ENCODE results near the gene NELFB.

Gene NELFB

DNA sequence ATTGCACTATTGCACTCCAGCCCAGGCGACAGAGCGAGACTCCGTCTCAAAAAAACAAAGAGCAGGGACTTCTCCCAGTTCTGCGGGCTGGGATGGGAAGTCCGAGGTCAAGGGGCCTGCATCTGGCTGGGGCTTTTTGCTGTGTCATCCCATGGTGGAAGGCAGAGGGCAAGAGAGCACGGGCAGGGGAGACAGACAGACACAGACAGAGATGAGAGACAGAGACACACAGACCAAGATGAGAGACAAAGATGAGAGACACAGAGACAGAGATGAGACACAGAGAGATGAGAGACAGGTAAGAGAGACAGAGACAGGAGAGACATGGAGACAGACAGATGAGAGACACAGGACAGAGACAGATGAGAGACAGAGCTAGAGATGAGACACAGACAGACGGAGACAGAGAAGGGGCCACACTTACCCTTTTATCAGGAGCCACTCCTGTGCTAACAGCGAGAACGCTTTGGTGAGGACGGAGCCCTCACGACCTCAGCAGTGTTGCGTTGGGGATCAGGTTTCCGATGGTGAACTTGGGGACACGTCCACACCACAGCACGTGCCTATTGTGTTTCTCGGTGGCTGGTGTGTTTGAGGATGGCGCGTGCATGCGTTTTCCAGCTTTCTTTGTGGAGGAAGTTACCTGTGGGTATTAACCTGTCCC, 13.5 kb downstream of the NELFB start:
- DNase-seq: no peak

DNA sequence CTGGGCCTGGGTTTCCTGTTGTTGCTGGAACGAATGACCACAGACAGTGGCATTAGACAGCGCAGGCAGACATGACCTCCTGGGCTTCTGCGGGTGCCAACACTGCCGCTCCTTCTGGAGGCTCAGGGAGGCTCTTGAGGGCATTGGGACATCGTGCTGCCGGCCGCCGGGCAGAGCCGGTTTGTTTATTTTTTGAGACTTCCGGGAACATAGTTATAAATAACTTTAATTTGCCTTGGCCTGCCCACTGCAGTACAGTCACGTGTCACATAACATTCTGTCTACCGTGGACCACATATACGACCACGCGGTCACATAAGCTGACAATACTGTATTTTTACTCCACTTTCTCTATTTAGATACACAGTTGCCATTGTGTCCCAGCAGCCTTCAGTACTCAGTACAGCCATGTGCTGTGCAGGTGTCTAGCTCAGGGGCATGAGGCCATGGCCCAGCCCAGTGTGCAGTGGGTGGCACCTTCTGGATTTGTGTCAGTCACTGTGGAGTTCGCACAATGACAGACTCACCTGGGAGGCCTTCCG, 14.2 kb downstream of the NELFB start:
- no peak for DNase-seq

DNA sequence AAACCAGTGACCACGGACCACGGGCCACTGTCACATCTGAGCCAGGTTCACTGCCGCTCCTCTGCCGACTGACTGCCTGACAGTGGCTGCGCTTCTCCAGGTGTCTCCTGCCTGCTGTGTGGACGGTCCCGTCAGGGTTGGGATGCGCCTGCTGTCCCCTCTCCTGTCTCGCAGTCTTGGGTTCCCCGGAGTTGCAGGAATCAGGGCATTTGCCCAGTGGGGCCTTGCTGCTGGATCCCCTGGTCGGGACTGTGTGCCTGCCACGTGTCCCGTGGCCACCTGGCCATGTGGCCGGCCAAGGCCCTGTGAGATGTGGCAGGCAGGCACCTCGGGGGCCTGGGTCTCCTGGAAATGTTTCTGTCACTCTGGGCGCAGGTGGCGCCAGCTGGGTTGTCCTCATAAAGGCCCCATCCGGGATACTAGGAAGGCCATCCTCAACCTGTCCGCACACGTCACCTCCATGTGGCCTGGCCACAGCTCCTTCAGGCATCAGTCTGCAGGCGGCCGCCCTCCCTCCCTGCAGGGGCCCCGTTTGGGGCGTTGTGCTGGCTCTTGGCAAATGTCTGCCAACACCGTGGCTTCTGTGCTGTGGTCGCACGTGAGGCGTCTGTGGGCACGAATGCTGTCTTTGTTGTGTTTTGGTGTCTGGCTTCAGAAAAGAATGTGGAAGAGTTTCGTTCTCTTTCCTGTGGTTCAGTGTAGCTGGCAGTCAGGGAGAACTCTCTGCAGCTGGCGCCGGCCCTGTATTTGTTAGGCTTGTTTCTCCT, 16.0 kb downstream of the NELFB start:
- DNase-seq: peak in 1 of 2 donors; percentile 31

DNA sequence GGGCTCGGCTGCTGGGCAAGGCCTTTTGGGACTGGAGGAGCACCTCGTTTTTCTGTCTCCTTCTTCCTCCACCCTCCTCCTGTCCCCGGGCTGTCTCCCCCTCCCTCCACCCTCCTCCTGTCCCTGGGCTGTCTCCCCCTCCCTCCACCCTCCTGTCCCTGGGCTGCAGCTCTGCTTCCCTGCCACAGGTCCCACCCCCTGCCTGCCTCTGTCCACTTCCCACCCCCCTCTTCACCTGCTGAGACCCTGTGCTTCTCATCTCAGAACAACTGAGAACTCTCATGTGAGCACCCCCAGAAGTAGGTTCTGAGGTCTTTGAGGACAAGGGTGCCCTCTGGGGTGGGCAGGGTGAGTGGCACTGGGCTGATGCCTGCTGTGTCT, 16.6 kb downstream of the NELFB start:
- DNase-seq: no peak

DNA sequence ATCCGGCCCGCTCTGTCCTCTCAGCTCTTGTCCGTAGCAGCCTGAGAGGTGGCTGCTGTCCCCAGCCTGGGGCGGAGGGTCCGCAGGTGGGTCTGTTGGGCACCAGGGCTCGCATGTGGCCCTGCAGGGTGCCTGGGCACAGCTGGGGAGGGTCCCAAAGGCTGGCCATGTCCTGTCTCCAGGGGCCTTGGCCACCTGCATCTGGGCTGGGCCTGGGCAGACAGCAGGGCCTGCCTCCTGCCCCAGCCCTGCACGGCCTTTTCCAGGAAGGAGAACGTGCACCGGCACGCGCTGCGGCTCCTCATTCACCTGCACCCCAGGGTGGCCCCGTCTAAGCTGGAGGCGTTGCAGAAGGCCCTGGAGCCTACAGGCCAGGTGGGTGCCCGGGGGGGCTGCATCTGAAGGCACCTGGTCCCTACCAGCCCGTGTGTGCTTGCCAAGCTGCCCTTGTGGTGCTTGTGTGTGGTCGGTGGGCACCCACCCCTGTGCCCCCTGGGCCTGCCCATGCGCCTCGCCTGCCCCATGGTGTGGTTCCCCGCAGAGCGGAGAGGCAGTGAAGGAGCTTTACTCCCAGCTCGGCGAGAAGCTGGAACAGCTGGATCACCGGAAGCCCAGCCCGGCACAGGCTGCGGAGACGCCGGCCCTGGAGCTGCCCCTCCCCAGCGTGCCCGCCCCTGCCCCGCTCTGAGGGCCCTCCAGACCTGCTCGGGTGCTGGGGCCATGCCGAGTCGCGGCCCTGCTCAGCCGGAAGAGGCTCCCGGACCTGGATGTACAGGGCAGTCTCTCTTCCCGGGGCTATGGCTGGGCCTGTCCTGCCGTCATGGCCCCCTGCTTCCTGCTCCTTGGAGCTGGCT, 17.3 kb downstream of the NELFB start:
- no peak for DNase-seq

DNA sequence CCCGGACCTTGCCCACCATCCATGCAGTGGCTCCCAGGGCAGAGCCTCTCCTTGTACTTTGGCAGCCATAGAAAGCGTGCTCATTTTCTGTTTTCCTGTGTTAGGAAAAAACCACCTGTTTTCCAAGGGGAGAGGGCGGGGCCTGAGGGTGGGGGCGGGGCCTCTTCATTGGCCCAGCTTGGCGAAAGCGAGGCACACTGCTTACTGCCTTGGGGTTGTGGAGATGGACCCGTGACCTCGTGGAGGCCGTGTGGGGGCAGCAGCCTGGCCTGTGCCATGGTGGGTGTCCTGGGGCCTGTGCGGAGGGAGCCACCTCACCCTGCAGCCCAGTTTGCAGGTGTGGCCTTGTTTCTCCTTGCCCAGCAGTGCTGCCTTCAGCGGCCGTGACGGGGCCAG, 18.0 kb downstream of the NELFB start:
- no peak for DNase-seq

DNA sequence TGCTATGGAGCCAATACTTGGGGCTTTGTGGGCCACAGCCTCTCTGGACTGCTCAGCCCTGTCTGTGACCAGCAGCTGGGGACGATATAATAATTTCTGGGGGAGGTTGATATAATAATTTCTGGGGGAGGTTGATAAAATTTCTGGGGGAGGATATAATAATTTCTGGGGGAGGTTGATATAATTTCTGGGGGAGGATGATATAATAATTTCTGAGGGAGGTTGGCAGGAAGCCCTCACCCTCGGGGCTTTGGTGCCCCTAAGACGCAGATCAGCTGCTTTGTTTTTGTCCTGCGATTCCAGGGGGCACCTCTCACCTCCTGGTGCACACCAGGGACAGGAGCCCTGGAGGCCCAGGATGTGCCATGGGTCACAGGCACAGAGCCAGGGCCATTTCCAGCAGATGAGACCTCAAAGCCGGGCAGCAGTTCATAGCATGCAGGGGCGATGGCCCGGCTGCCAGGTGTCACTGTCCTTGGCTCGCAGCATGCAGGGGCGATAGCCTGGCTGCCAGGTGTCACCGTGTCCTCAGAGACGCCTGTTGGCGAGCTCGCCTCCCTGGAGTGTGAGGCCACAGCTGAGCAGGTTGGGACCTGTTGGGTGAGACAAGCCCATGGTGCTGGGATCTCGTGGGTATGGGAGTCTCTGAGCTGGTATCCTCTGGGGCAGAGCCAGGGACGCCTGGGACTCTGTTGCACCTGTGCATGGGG, 18.6 kb downstream of the NELFB start:
- no peak for DNase-seq

DNA sequence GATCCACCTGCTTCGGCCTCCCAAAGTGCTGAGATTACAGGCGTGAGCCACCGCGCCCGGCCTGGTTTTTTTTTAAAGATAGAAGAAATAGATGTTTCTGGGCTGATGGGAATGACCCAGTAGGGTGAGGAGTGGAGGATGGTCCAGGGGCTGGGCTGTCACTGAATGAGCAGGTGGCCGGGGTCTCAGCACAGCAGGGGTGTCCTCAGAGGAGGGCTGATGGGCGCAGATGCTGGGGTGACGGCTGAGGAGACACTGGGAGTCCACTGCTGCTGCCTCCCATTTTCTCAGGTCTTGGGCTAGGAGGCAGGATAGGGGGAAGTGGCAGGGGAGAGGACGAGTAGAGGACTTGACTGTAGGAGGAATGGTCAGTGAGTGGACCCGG, 20.1 kb downstream of the NELFB start:
- no peak for DNase-seq

DNA sequence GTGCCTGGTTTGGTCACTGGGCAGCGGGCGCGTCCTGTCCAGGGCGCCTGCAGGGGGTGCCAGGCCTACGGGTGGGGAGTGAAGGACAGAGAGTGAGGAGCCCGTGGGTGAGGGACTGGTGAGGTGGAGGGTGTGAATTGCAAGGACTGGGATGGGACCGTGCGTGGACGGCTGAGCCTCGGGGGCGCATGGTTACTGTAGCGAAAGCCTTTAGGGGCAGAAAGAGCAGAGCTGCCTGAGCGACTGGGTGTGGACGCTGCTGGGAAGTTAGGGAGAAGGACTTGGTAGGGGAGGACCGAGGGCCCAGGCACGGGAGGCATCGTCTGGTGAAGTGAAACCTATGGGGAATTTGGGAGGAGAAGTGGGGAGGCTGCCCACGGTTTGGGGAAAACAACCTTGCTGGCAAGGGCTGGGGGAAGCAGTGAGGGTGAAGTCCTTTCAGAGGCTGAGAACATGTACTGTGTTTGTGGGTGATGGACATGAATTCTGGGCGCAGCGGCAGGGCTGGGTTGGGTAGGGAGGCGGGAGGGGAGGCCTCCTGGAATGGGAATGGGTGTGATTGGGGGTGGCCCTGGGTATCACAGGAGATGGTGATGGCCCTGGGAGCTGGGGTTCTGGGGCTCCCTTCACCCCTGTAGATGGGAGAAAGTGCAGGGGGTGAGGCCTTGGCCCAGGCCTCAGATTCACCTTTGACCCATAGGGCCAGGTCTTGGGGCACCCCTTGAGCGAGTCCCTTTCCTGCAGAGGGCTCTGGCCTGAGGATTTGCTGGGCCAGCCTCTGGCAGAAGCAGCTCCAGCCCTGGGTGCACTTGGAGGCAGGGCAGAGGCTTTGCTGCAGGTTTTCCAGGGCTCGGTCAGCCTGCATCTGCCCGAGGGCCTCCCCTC, 20.7 kb downstream of the NELFB start:
- no peak for DNase-seq

DNA sequence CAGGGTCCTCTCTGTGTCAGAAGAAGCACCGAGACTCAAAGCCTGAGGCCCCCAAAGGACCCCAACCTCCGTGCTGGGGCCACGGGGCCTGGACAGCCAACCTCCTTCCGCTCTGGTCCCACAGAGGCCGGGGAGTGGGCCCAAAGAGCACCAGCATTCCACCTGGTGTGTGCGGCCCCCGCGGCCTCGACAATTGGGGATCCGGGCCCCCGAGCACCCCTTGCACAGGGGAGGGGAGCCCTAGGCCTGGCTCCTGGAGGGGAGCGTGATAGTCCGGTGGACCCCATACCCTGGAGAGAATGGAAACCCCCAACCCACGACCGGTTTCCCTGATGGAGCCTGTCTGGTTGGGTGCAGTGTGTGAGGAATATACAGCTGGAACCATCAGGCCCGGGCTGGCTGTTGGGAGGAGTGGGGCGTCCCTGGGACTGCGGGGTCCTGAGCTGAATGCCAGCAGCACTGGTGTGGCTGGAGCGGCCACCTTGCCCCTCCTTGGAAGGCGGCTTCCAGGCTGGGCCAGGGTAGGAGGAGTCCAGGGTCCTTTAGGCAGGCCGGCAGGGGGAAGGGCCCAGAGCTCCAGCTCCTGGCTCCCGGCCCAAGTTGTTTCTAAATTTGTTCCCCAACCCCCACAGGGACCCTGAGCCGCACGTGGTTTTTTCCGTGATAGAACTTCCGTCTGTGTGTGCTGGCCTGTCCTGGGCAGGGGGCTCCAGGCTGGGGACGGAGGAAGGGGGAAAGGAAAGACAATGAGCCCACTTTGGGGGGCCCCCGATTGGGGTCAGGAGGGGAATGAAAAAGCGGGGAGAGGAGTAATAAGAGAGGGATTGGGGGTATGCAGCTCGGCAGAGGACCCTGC, 21.6 kb downstream of the NELFB start:
- DNase-seq: no peak

DNA sequence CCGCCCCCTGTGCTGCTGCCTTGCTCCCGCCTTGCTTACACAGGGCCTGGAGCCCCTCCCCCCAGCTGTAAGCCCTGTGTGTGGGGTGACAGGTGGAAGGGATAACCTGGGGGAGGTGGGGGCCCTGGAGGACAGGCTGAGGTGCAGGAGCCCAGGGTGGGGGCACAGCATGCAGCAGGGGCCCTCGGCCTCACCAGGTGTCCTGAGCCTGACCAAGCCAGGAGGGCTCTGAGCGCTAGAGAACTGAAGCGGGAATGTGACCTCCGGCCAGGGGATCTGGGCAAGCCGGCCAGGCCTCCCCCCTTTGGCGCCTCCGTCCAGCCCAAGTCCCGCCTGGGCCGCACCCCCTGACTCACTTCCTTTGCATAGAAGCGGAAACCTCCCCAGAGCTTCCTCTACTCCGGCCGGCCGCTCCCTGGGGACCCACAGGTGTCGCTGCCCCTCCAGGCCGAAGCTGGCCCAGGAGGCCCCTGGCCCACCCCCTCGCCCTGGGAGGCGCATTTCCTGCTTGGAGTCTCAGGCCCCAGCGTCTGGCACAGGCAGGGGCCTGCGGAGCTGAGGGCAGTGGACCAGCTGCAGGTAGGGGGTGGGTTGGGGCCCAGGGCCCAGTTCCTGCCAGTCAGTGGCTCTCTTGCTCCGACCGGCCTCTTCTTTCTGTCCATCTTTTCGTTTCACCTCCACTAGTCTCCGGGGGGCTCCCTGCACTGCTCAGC, 22.4 kb downstream of the NELFB start, which contains the start of gene TOR4A:
Gene TOR4A (plus strand): TSS at position 398 of the 713 bp plus-strand sequence. CDS start 964 bp downstream, outside the sequence.
- peak; percentile 31 to 66 for DNase-seq

DNA sequence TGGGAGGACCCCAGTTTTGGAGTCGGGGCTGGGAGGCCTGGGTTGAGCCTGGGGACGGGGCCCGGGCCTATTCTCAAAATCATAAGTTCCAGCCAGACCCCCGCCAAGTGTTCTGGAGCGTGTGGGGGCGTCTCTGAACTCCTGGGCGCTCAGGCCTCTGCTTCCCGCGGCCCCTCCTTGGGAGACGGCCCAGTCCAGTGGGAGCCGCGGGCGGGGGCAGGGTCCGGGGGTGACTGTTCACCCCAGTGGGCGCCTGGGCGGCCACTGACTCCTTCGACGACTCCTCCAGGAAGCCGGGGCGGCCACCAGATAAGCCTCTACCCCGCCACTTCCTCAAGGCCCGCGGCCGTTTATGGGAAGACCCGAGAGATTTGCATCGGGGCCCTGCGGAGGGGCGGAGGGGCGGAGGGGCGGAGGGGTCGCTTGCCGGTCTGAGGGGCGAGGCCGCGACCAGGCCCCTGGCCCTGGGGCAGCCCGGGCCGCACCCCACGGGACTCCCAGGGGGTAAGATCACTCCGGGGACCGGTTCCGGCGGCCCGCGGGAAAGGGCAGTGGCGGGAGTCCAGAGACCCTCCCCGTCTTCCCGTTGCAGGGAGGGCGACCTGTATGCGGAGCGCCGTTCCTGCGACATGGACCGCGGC, 23.1 kb downstream of the NELFB start:
- no peak for DNase-seq

DNA sequence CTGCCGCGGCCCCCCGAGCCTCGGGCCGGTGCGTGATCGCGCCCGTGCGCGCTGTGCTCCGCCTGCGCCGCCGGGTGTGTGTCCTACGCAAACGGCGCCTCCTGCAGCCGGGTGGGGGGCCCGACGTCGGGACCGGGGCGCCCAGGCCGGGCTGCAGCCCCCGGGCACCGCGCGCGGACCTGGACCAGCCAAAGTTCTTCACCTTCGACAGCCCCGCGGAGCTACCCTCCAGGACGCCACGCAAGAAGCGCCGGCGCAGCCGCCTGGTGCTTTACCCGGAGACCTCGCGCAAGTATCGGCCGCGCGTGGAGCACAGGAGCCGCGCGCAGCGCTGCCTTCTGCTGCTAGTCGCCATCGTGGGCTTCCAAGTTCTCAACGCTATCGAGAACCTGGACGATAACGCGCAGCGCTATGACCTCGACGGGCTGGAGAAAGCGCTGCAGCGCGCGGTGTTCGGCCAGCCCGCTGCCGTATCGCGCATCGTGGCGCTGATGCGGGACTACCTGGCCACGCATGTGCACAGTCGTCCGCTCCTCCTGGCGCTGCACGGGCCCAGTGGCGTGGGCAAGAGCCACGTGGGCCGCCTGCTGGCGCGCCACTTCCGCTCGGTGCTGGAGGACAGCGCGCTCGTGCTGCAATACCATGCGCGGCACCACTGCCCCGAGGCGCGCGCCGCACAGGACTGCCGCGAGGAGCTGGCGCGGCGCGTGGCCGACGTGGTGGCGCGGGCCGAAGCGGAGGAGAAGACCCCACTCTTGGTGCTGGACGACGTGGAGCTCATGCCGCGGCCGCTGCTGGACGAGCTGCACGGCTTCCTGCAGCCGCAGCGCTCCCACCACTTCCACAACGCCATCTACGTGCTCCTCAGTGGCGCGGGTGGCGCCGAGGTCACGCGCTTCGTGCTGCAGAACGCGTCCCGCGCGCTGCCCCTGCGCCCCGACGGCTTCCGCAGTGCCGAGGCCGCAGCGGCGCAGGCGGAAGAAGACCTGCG, 23.9 kb downstream of the NELFB start:
- DNase-seq: no peak

DNA sequence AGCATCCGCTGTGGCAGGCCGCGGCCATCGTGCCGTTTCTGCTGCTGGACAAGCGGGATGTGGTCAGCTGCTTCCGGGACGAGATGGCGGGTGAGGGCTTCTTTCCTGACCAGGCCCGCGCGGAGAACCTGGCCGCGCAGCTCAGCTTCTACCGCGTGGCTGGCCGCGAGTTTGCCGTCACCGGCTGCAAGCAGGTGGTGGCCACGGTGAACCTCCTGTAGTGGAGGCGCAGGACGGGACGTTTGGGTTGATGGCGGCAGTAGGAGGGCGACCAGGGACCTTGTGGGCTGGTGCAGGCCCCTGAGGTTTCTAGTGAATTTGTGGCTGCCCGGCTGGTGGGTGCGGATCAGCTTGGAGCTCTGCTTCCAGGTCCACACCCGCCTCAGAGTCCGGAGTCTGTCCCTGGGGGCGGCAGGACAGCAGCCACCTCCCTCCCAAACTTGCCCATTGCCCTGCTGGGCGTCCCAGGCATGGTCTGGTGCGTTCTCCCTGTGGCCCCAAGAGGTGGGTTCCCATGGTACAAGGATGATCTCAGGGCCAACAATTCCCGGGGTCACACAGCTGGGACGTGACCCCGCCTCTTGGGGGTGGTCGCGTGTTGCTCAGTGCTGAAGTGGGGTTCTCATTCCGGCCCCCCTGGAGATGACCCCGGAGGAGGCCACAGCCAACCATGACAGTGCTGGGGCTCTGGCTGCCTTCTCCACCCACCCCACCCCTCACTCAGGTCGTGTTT, 24.8 kb downstream of the NELFB start:
- DNase-seq: no peak

DNA sequence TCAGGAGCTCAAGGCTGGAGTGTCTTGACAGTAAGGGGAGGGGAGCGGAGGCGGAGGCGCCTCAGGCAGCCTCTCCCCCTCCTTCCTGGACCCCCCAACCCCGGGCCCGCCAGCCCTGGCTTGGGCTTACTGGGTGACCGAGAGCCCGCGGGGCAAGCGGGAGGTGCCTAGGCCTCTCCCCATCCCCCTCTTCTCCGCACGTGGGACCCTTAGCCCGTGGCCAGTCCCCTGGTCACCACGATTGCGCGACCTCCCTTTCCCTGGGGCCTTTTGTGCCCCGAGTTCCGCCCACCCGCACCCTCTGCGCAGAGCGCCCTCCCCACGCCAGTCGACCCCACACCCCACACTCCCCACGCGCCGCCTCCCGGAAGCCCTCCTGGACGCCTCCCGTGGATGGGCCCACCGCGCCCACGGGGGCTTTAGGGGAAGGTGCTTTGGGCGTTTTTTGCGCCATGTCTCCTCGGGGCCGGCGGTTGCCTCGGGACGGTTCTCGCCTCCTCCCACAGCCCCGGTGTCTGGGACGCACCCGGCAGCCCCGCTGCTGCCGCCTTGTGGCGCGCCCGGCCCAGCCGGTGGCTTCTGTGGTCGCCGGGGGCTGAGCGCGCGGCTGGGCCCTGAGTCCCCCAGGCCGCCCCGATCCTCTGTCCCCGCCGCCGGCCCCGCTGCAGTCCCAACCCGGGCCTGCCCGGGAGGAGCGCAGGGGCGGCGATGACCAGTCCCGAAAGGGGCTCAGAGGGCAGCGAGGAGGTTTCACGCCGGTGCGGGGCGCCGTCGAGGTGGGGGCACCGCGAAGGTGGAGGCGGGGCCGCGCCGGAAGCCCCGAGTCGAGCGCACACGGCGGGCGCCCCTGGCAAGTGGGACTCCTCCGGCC, 25.6 kb downstream of the NELFB start:
- DNase-seq: no peak
